ENCODE results near the gene NANOG. TPM values are rescaled to one million over a fixed set of nuclear protein-coding genes. Genes with fewer than 3 reads are reported as not detected.
"Not testable (repeated sequence)": the region's sequence is repeated elsewhere in the genome, so short reads cannot be mapped to it uniquely, and the experiment has no call there.

Gene NANOG
- not detected in 3 replicates for total RNA-seq
- long read RNA-seq, result 0 reads

DNA sequence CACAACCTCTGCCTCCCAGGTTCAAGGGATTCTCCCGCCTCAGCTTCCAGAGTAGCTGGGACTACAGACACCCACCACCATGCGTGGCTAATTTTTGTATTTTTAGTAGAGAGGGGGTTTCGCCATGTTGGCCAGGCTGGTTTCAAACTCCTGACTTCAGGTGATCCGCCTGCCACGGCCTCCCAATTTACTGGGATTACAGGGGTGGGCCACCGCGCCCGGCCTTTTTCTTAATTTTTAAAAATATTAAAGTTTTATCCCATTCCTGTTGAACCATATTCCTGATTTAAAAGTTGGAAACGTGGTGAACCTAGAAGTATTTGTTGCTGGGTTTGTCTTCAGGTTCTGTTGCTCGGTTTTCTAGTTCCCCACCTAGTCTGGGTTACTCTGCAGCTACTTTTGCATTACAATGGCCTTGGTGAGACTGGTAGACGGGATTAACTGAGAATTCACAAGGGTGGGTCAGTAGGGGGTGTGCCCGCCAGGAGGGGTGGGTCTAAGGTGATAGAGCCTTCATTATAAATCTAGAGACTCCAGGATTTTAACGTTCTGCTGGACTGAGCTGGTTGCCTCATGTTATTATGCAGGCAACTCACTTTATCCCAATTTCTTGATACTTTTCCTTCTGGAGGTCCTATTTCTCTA, at the start of gene NANOG:
NANOG (plus strand) TSS at position 519 of the 645 bp plus-strand sequence. CDS start 213 bp downstream, outside the sequence.
- not testable (repeated sequence) for H3K27ac Mint-ChIP-seq (ENCODE audit: unreplicated experiment); H3K4me3 Mint-ChIP-seq (ENCODE audit: unreplicated experiment); DNase-seq (ENCODE audit: low spot score); H3K36me3 Mint-ChIP-seq (ENCODE audit: low read depth); H3K4me1 Mint-ChIP-seq (ENCODE audit: low read depth); H3K9me3 Mint-ChIP-seq (ENCODE audit: low read depth)
- peaks cover 57% of the 10 kb centered on the region for H3K27me3 Mint-ChIP-seq (ENCODE audit: low read depth)

DNA sequence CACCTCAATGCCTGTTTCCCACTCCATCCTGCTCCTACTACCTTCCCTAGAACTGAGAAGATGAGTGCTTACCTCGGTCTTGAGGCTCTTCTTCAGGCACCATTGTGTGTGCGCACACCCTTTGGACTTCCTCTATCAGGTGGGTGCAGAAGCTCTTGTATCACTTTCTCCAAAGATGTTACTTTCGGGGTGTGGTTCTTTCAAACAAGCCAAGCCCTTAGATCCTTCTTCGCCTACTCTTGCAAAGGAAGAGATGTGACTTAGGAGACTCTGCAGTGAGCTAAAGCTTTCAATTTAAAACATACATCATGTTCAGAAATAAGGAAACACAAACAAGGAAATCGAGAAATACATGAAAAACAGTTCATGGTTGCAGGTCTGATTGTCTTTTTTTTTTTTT, 42.0 kb upstream of the NANOG start, which contains the start of gene CLEC4C:
CLEC4C (minus strand) TSS at position 130 of the 400 bp plus-strand sequence; CDS start at position 103, 27 bp downstream.
- no peak for DNase-seq (ENCODE audit: low spot score)
- TF ChIP-seq, protein P1, sequence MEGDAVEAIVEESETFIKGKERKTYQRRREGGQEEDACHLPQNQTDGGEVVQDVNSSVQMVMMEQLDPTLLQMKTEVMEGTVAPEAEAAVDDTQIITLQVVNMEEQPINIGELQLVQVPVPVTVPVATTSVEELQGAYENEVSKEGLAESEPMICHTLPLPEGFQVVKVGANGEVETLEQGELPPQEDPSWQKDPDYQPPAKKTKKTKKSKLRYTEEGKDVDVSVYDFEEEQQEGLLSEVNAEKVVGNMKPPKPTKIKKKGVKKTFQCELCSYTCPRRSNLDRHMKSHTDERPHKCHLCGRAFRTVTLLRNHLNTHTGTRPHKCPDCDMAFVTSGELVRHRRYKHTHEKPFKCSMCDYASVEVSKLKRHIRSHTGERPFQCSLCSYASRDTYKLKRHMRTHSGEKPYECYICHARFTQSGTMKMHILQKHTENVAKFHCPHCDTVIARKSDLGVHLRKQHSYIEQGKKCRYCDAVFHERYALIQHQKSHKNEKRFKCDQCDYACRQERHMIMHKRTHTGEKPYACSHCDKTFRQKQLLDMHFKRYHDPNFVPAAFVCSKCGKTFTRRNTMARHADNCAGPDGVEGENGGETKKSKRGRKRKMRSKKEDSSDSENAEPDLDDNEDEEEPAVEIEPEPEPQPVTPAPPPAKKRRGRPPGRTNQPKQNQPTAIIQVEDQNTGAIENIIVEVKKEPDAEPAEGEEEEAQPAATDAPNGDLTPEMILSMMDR (IDR thresholded peaks at IDR 0.05), result no peak
- no peaks in the 10 kb centered on the region for H3K36me3 Mint-ChIP-seq (ENCODE audit: low read depth)
- peaks cover 7% of the 10 kb centered on the region for H3K9me3 Mint-ChIP-seq (ENCODE audit: low read depth)
- H3K27me3 Mint-ChIP-seq (ENCODE audit: low read depth), result peaks cover 2% of the 10 kb centered on the region
- H3K4me1 Mint-ChIP-seq (ENCODE audit: low read depth), result no peaks in the 10 kb centered on the region
- no peak within 1 kb of the TSS for H3K4me3 Mint-ChIP-seq (ENCODE audit: unreplicated experiment)
- no peak within 1 kb of the TSS for H3K27ac Mint-ChIP-seq (ENCODE audit: unreplicated experiment)

DNA sequence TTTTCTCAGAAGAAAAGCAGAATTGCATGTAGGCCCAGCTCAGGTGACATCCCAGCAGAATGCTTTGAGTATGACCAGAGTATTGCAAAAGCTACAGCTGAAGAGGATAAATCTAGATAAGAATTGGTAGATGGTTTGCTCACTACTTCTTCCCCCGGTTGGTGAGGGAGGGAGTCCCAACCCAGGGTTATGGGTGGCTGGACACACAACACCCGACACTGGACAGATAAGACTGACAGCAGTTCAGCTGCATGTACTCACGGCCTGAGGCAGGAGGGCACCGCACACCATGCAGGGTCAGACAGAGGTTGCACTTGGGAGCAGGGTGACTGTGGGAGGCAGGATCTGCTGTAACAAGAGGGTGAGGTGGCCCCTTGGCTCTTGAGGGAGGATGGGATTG, 40.4 kb upstream of the NANOG start:
- H3K36me3 Mint-ChIP-seq (ENCODE audit: low read depth), result no peaks in the 10 kb centered on the region
- H3K27me3 Mint-ChIP-seq (ENCODE audit: low read depth), result peaks cover 2% of the 10 kb centered on the region
- H3K9me3 Mint-ChIP-seq (ENCODE audit: low read depth), result no peaks in the 10 kb centered on the region
- DNase-seq (ENCODE audit: low spot score), result peak; percentile 68
- TF ChIP-seq, protein P1 (IDR thresholded peaks at IDR 0.05), result no peak
- H3K4me1 Mint-ChIP-seq (ENCODE audit: low read depth), result no peaks in the 10 kb centered on the region
- H3K27ac Mint-ChIP-seq (ENCODE audit: unreplicated experiment), result no peak overlapping the region
- H3K4me3 Mint-ChIP-seq (ENCODE audit: unreplicated experiment), result no peak overlapping the region

DNA sequence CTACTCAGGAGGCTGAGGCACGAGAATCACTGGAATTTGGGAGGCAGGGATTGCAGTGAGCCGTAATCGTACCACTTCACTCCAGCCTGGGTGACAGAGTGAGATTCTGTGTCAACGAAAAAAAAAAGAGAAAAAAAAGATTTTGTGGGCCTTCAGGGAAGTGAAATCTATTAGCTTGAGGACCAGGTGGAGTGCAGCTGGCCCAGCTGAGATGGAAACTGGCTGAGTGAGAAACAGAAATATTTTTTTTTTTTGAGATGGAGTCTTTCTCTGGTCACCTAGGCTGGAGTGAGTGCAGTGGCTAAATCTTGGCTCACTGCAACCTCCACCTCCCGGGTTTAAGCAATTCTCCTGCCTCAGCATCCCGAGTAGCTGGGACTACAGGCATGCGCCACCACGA, 39.8 kb upstream of the NANOG start:
- no peaks in the 10 kb centered on the region for H3K9me3 Mint-ChIP-seq (ENCODE audit: low read depth)
- TF ChIP-seq, protein P1 (IDR thresholded peaks at IDR 0.05), result no peak
- H3K36me3 Mint-ChIP-seq (ENCODE audit: low read depth), result no peaks in the 10 kb centered on the region
- H3K4me1 Mint-ChIP-seq (ENCODE audit: low read depth), result no peaks in the 10 kb centered on the region
- DNase-seq (ENCODE audit: low spot score), result no peak
- no peak overlapping the region for H3K4me3 Mint-ChIP-seq (ENCODE audit: unreplicated experiment)
- no peak overlapping the region for H3K27ac Mint-ChIP-seq (ENCODE audit: unreplicated experiment)
- peaks cover 2% of the 10 kb centered on the region for H3K27me3 Mint-ChIP-seq (ENCODE audit: low read depth)

DNA sequence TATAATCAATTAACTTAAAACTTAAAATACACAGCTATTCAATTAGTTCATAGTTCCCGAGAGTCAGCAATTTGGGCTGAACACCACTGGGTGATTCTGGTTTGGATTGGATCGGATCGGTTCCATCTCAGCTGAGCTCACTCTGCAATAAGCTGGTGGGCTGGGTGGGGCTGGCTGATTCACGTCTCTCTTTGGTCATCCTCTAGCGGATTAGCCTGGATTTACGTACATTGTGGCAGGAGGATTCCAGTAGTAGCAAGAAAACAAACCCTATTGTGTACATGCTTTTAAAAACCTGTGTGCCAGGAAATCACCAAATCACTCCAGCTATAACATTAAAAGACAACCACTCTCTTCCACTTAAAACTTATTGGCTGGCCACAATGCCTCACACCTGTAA, 38.9 kb upstream of the NANOG start:
- no peaks in the 10 kb centered on the region for H3K4me1 Mint-ChIP-seq (ENCODE audit: low read depth)
- no peak overlapping the region for H3K27ac Mint-ChIP-seq (ENCODE audit: unreplicated experiment)
- TF ChIP-seq, protein P1 (IDR thresholded peaks at IDR 0.05), result no peak
- H3K9me3 Mint-ChIP-seq (ENCODE audit: low read depth), result no peaks in the 10 kb centered on the region
- no peak overlapping the region for H3K4me3 Mint-ChIP-seq (ENCODE audit: unreplicated experiment)
- DNase-seq (ENCODE audit: low spot score), result peak; percentile 27
- no peaks in the 10 kb centered on the region for H3K36me3 Mint-ChIP-seq (ENCODE audit: low read depth)
- H3K27me3 Mint-ChIP-seq (ENCODE audit: low read depth), result peaks cover 2% of the 10 kb centered on the region

DNA sequence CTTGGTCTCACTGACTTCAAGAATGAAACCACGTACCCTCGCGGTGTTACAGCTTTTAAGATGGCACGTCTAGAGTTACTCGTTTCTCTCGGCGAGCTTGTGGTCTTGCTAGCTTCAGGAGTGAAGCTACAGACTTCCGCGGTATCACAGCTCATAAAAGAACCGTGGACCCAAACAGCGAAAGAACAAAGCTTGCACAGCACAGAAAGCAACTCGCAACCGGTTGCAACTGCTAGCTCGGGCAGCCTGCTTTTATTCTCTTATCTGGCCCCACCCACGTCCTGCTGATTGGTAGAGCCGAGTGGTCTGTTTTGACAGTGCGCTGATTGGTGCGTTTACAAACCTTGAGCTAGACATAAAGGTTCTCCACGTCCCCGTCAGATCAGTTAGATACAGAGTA, 37.8 kb upstream of the NANOG start:
- DNase-seq (ENCODE audit: low spot score), result peak; percentile 25
- peaks cover 2% of the 10 kb centered on the region for H3K27me3 Mint-ChIP-seq (ENCODE audit: low read depth)
- H3K36me3 Mint-ChIP-seq (ENCODE audit: low read depth), result no peaks in the 10 kb centered on the region
- TF ChIP-seq, protein P1 (IDR thresholded peaks at IDR 0.05), result no peak
- H3K4me1 Mint-ChIP-seq (ENCODE audit: low read depth), result no peaks in the 10 kb centered on the region
- no peaks in the 10 kb centered on the region for H3K9me3 Mint-ChIP-seq (ENCODE audit: low read depth)
- no peak overlapping the region for H3K4me3 Mint-ChIP-seq (ENCODE audit: unreplicated experiment)
- H3K27ac Mint-ChIP-seq (ENCODE audit: unreplicated experiment), result no peak overlapping the region

DNA sequence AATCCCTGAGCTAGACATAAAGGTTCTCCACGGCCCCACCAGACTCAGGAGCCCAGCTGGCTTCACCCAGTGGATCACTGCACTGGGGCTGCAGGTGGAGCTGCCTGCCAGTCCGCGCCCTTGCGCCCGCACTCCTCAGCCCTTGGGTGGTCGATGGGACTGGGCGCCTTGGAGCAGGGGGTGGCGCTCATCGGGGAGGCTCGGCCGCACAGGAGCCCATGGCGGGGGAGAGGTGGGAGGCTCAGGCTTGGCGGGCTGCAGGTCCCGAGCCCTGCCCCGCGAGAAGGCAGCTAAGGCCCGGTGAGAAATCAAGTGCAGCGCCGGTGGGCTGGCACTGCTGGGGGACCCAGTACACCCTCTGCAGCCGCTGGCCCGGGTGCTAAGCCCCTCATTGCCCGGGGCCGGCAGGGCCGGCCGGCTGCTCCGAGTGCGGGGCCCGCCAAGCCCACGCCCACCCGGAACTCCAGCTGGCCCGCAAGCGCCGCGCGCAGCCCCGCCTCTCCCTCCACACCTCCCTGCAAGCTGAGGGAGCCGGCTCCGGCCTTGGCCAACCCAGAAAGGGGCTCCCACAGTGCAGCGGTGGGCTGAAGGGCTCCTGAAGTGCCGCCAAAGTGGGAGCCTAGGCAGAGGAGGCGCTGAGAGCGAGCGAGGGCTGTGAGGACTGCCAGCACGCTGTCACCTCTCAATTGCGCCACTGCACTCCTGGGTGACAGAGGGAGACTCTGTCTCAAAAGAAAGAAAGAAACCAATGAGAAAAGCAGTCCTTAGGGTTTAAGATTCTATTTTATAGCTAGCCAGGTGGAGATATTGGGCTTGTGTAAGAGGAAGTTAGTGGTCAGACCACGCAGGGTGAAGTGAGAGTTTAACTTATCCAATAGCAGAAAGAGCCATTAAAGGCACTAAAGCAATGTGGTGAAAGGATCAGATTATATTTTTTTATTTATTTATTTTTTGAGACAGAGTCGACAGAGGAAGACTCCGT, 37.0 kb upstream of the NANOG start:
- DNase-seq (ENCODE audit: low spot score), result peak; percentile 83
- not testable (repeated sequence) for H3K27me3 Mint-ChIP-seq (ENCODE audit: low read depth); H3K4me1 Mint-ChIP-seq (ENCODE audit: low read depth); H3K4me3 Mint-ChIP-seq (ENCODE audit: unreplicated experiment); H3K27ac Mint-ChIP-seq (ENCODE audit: unreplicated experiment); H3K9me3 Mint-ChIP-seq (ENCODE audit: low read depth); H3K36me3 Mint-ChIP-seq (ENCODE audit: low read depth)

Data from chondrocyte (in vitro differentiated cells).